K562 (cell line): ENCODE data around the gene DHX58. TPM values are rescaled to one million over a fixed set of nuclear protein-coding genes. Genes with fewer than 3 reads are reported as not detected.

Source experiments
- ATAC-seq: fragments of 200-7000 bp; cut with Tn5 transposase; 3 replicates; pipeline ENCODE4 v1.9.1; 2020; ENCODE audit warnings: moderate library complexity
- BruUV-seq: library from RNA; stranded (reverse); fragments of 400-500 nt; replicated peaks from 2 replicates; lab custom pipeline; 2021; lab: Mats Ljungman, UMichigan
- CTCF ChIA-PET: fragments of 300-600 bp; formaldehyde crosslinking; extraction: SDS; loops from one replicate; lab custom pipeline; 2021; ENCODE audit warnings: low intra/inter-chr PET ratio; lab: Yijun Ruan, JAX
- POLR2A ChIA-PET: fragments of 300-600, 350-650 bp; sonication (Branson Sonifier 250); formaldehyde crosslinking; extraction: SDS; loops from one replicate; lab custom pipeline; 2021; ENCODE audit warnings: antibody characterized with exemption, inconsistent platforms; lab: Yijun Ruan, JAX
- DNase-seq, 4 experiments: peaks; one replicate each; pipeline versions ENCODE4 v3.0.0 to v3.0.0-alpha.2; 2011 to 2018; ENCODE audit warnings: low spot score in 3 of 4, mixed read lengths in 3 of 4; ENCODE audit errors: extremely low read depth in 1 of 4
- FAIRE-seq: peaks from 2 replicates; lab custom pipeline; 2011; peaks lifted over from hg19 to GRCh38; lab: Jason Lieb, UNC
- H2AFZ ChIP-seq: 2 replicates; pipeline ENCODE4 v1.6.0; 2011; ENCODE audit warnings: low read depth, low read length, control low read depth, inconsistent platforms
- H3K27ac ChIP-seq: fragments of 200-600 bp; 3 replicates; pipeline ENCODE4 v1.8.0; 2011; ENCODE audit warnings: low read depth, mild to moderate bottlenecking, control low read depth, inconsistent platforms, low read length, moderate library complexity, mixed read lengths; ENCODE audit errors: extremely low read depth
- H3K27me3 ChIP-seq, 2 experiments: fragments of 300-600 bp in 1 of 2; 2 replicates in 1 of 2; 3 replicates in 1 of 2; pipeline versions ENCODE4 v1.6.0 to v1.8.0; 2011; ENCODE audit warnings: inconsistent platforms in 2 of 2, low read length in 2 of 2, mild to moderate bottlenecking in 1 of 2, mixed read lengths in 1 of 2, moderate library complexity in 1 of 2; ENCODE audit not compliant: control insufficient read depth in 2 of 2, insufficient read depth in 2 of 2
- H3K36me3 ChIP-seq: fragments of 300-600 bp; 3 replicates; pipeline ENCODE4 v1.8.0; 2011; ENCODE audit warnings: mild to moderate bottlenecking, low read length, inconsistent platforms; ENCODE audit not compliant: control insufficient read depth, insufficient read depth
- H3K4me1 ChIP-seq, 2 experiments: fragments of 200-600 bp in 1 of 2; replicated peaks in 1 of 2; 2 replicates in 1 of 2; 3 replicates in 1 of 2; pipeline versions ENCODE4 v1.5.1 to v1.8.0; 2011; ENCODE audit warnings: inconsistent platforms in 2 of 2, low read length in 2 of 2, mild to moderate bottlenecking in 1 of 2, mixed read lengths in 1 of 2, moderate library complexity in 1 of 2; ENCODE audit not compliant: control insufficient read depth in 2 of 2, insufficient read depth in 2 of 2
- H3K4me2 ChIP-seq: 2 replicates; pipeline ENCODE4 v1.6.1; 2011; ENCODE audit warnings: low read length, control low read depth, inconsistent platforms, mixed read lengths; ENCODE audit not compliant: insufficient read depth
- H3K4me3 ChIP-seq: fragments of 200-600 bp; sonication (generic), shearing (Covaris generic); 2 replicates; pipeline ENCODE4 v1.5.1; 2016; ENCODE audit warnings: control low read depth, inconsistent platforms
- H3K79me2 ChIP-seq: fragments of 200-600 bp; 3 replicates; pipeline ENCODE4 v1.8.0; 2011; ENCODE audit warnings: low read length, inconsistent platforms; ENCODE audit not compliant: control insufficient read depth, insufficient read depth
- H3K9ac ChIP-seq, 2 experiments: 2 replicates each; pipeline versions ENCODE4 v1.6.0 to v1.6.1; 2011; ENCODE audit warnings: low read depth in 2 of 2, low read length in 2 of 2, control low read depth in 1 of 2, inconsistent platforms in 1 of 2, mild to moderate bottlenecking in 1 of 2, mixed read lengths in 1 of 2; ENCODE audit not compliant: insufficient read depth in 1 of 2
- H3K9me1 ChIP-seq: one replicate; pipeline ENCODE4 v1.6.0; 2011; ENCODE audit warnings: inconsistent platforms, mild to moderate bottlenecking, low read length, moderate library complexity; ENCODE audit not compliant: control insufficient read depth, insufficient read depth
- H3K9me3 ChIP-seq: replicated peaks from 2 replicates; pipeline ENCODE4 v1.5.1; 2011; ENCODE audit warnings: low read depth, low read length, inconsistent platforms; ENCODE audit not compliant: control insufficient read depth, insufficient read depth
- H4K20me1 ChIP-seq: replicated peaks from 2 replicates; pipeline ENCODE4 v1.6.1; 2011; ENCODE audit warnings: low read length, inconsistent platforms, mixed read lengths; ENCODE audit not compliant: control insufficient read depth, insufficient read depth
- MAZ ChIP-seq, 2 experiments: fragments of 450-650 bp in 1 of 2; sonication (generic) in 1 of 2; formaldehyde crosslinking; IDR thresholded peaks in 1 of 2; conservative IDR thresholded peaks in 1 of 2; 2 replicates each; pipeline versions ENCODE4 v1.4.0 to v1.5.0; 2020; ENCODE audit warnings: mild to moderate bottlenecking in 1 of 2, missing genetic modification reagents in 1 of 2
- TEAD2 ChIP-seq: fragments of 450-650 bp; IDR thresholded peaks from 2 replicates; pipeline ENCODE4 v1.6.1; 2016; ENCODE audit warnings: missing genetic modification characterization, control low read depth, missing compliant biosample characterization
- ZNF431 ChIP-seq: sonication (generic); formaldehyde crosslinking; IDR thresholded peaks from 2 replicates; pipeline ENCODE4 v1.8.0; 2022; ENCODE audit warnings: mild to moderate bottlenecking, missing genetic modification reagents
- WGBS: fragments of 100-300 bp; shearing (Covaris generic); methylation state at CpG from one replicate; pipeline ENCODE4 v1.1.6; 2016; ENCODE audit warnings: low coverage, mixed read lengths; ENCODE audit not compliant: insufficient coverage; ENCODE audit errors: missing lambda C conversion rate; 5-methylcytosine and 5-hydroxymethylcytosine counted together
- in situ Hi-C: fragments of 300-500 bp; cut with MboI; formaldehyde crosslinking; loops from 4 replicates; pipeline ENCODE4 v1.15.0; 2018; ENCODE audit warnings: inconsistent platforms, mixed read lengths
- intact Hi-C: fragments of 100-400 bp; cut with micrococcal nuclease; formaldehyde crosslinking; loops from 2 replicates; pipeline ENCODE4 v1.14.2; 2022
- polyA plus RNA-seq, 8 experiments: library from polyadenylated mRNA; depleted of rRNA in 4 of 8; stranded (reverse) in 5 of 8; unstranded in 3 of 8; fragments of >200 nt; fragmentation: Nextera tagmentation in 2 of 8; fragmentation: Illumina TruSeq in 1 of 8; extraction: Ambion mirVana in 2 of 8; extraction: Trizol in 1 of 8; gene quantifications; 2 replicates each; pipeline versions ENCODE4 v1.2.1 to v1.2.3, GENCODE V29; 2011 to 2014; ENCODE audit warnings: inconsistent platforms in 1 of 8, missing spikeins in 1 of 8
- total RNA-seq, 7 experiments: library from RNA; depleted of rRNA in 6 of 7; stranded (reverse); fragments of >200 nt in 6 of 7; fragmentation: Illumina TruSeq in 2 of 7; extraction: Trizol in 2 of 7; gene quantifications; 2 replicates each; pipeline versions ENCODE4 v1.2.1 to v1.2.3, GENCODE V29; 2011 to 2021; ENCODE audit warnings: low replicate concordance in 1 of 7
- TF ChIP-seq, protein P1 (sequence below), 3 experiments: IDR thresholded peaks in 2 of 3; conservative IDR thresholded peaks in 1 of 3; 2 replicates each; pipeline ENCODE4 v1.5.1; 2011 to 2012; ENCODE audit warnings: low read length in 3 of 3, mild to moderate bottlenecking in 3 of 3, control low read depth in 2 of 3, improper control_type of control experiment in 1 of 3, inconsistent platforms in 1 of 3, low read depth in 1 of 3, mixed read lengths in 1 of 3, moderate library complexity in 1 of 3; ENCODE audit not compliant: insufficient read depth in 2 of 3

DHX58 gene
- total and polyA plus RNA-seq, 9 of the 15 experiments (the other 6 are each of a cell fraction or from before 2014, with no cell fraction given), result 0.15 to 3.0 (median 1.4) TPM

GRCh38 chr17:42130310-42130936 is 17.9 kb upstream of the DHX58 start:
- ATAC-seq, result peak; percentile 71
- H2AFZ ChIP-seq, result no peak overlapping the region
- no peak overlapping the region for H3K4me2 ChIP-seq
- peaks cover 9% of the 10 kb centered on the region for H3K9me1 ChIP-seq
- H4K20me1 ChIP-seq, result peaks cover 3% of the 10 kb centered on the region; the same call in 1 of the 2 replicates
- peaks cover 48% of the 10 kb centered on the region for H3K79me2 ChIP-seq
- CTCF ChIA-PET, result no interaction called here
- POLR2A ChIA-PET, result interaction anchor here (0.5 to 1.7 kb wide), 4 partner anchors 10 to 150 kb away, joined by 3 to 7 read pairs (median 4); partner anchors contain the start of gene KAT2A
- BruUV-seq, result no TSS peak
- peaks cover 0 to under 1% of the 10 kb centered on the region in 2 experiments; a peak in 3 of 5 replicates for H3K4me1 ChIP-seq
- intact Hi-C loops, result no loop called here
- no peak overlapping the region for H3K27ac ChIP-seq
- no peak for FAIRE-seq
- no peak for TF ChIP-seq TEAD2 (tag)
- no peak for TF ChIP-seq MAZ (CRISPR knock-in tag; conservative IDR thresholded peaks at IDR 0.05 in 1 of 2, IDR thresholded peaks at IDR 0.05 in 1 of 2)
- TF ChIP-seq, protein P1, sequence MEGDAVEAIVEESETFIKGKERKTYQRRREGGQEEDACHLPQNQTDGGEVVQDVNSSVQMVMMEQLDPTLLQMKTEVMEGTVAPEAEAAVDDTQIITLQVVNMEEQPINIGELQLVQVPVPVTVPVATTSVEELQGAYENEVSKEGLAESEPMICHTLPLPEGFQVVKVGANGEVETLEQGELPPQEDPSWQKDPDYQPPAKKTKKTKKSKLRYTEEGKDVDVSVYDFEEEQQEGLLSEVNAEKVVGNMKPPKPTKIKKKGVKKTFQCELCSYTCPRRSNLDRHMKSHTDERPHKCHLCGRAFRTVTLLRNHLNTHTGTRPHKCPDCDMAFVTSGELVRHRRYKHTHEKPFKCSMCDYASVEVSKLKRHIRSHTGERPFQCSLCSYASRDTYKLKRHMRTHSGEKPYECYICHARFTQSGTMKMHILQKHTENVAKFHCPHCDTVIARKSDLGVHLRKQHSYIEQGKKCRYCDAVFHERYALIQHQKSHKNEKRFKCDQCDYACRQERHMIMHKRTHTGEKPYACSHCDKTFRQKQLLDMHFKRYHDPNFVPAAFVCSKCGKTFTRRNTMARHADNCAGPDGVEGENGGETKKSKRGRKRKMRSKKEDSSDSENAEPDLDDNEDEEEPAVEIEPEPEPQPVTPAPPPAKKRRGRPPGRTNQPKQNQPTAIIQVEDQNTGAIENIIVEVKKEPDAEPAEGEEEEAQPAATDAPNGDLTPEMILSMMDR (IDR thresholded peaks at IDR 0.05 in 2 of 3, conservative IDR thresholded peaks at IDR 0.05 in 1 of 3; ENCODE audit: insufficient read depth in 2 of 3, low read depth in 1 of 3, low read length in 3 of 3), result peak; percentile 10 to 30 (median 20); a peak in 2 of 6 replicates
- TF ChIP-seq ZNF431 (CRISPR knock-in tag), result no peak
- TF ChIP-seq, all 486 proteins: peak for 1
- no peaks in the 10 kb centered on the region for H3K9me3 ChIP-seq
- peaks cover 92% of the 10 kb centered on the region for H3K36me3 ChIP-seq
- in situ Hi-C loops, result no loop called here
- no peaks in the 10 kb centered on the region for H3K27me3 ChIP-seq
- no peak overlapping the region for H3K9ac ChIP-seq
- no peak for DNase-seq
- no peak overlapping the region for H3K4me3 ChIP-seq
- 93% methylated on average over 16 of the region's 16 CpGs for WGBS
